Right hindlimb (tissue), 1 donor: ENCODE measurements around the gene CFAP46.
"Not testable (repeated sequence)": the region's sequence is repeated elsewhere in the genome, so short reads cannot be mapped to it uniquely, and the experiment has no call there.

Experiments
- DNase-seq: peaks from one replicate; pipeline ENCODE4 v3.0.0-alpha.2; 2018

The CFAP46 gene

DNA sequence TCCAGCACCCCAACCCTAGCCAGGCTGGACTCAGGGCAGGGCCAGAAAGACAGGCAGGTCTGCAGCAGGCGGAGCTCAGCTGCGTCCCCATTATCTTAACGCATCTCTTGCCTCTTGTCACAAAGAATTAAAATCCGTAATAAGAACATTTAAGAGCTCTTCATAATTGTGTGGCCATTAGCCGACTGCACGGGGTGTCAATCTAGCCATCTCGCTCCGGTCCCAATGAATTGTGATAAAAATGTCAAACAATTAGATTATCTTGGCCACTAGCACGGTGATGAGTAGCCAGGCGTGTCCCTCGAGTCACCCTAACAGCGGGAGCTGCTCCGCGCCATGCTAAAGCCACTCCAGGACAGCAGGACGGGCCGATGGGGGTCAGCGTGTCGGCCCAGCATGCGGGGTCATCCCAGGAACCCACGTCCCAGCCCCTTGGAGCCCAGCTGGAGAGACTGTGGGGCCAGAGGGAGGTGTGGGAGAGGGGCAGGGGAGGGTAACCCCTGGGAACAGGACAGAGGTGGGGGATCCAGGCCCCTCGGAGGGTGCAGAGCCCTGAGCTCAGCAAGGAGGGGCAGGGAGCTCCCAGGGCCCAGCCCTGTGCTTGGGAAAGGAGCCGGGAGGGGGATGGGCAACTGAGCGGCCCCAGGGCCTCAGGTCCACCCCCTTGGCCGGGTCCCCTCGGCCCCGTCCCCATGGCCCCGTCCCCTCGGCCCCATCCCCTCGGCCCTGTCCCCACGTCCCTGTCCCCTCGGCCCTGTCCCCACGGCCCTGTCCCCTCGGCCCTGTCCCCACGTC lies 138.8 kb downstream of the CFAP46 start:
- no peak for DNase-seq

- no peak for DNase-seq
Measured at GRCh38 chr10:132802694-132803320, 139.6 kb downstream of the CFAP46 start.

DNA sequence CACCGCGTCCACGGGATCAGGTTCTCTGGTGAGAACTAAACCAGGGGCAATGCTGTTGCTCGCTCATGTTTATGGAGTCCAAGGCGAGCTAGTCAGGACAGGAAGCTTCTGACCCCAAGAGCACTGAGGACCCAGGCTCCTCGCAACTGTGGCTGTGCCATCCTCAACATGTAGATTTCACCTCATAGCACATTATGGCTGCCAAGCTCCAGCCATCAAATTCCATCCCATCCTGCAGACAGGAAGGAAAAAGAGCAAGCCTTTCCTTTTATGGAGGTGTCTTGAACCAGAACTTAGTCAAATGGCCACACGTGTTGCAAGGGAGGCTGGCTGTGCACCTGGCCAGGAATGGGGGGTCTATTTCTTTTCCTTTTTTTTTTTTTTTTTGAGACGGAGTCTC lies 140.3 kb downstream of the CFAP46 start:
- DNase-seq, result no peak

DNA sequence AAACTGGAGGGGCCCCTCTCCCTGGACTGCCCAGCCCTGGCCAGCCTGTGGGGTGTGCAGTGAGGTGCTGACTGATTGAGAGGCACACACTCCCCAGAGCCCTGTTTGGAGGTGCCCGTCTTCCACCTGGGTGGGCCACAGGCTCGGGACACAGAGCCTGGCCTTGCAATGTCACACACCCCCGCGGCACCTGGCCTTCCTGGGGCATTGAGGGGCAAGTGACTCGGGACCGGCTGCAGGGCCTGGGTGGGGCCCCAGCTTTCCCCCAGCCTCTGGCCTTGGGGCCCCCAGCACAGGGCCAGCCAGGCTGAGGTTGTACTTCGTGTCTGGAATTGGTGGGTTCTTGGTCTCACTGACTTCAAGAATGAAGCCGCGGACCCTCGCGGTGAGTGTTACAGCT lies 142.5 kb downstream of the CFAP46 start:
- no peak for DNase-seq

GRCh38 chr10:132798876-132799275 lies 143.5 kb downstream of the CFAP46 start:
- DNase-seq, result no peak

- DNase-seq, result no peak
Measured at GRCh38 chr10:132798403-132798802, 144.0 kb downstream of the CFAP46 start.

- not testable (repeated sequence) for DNase-seq
Measured at GRCh38 chr10:132797986-132798385, 144.4 kb downstream of the CFAP46 start.

- DNase-seq, result no peak
Measured at GRCh38 chr10:132796846-132797245, 145.5 kb downstream of the CFAP46 start.

DNA sequence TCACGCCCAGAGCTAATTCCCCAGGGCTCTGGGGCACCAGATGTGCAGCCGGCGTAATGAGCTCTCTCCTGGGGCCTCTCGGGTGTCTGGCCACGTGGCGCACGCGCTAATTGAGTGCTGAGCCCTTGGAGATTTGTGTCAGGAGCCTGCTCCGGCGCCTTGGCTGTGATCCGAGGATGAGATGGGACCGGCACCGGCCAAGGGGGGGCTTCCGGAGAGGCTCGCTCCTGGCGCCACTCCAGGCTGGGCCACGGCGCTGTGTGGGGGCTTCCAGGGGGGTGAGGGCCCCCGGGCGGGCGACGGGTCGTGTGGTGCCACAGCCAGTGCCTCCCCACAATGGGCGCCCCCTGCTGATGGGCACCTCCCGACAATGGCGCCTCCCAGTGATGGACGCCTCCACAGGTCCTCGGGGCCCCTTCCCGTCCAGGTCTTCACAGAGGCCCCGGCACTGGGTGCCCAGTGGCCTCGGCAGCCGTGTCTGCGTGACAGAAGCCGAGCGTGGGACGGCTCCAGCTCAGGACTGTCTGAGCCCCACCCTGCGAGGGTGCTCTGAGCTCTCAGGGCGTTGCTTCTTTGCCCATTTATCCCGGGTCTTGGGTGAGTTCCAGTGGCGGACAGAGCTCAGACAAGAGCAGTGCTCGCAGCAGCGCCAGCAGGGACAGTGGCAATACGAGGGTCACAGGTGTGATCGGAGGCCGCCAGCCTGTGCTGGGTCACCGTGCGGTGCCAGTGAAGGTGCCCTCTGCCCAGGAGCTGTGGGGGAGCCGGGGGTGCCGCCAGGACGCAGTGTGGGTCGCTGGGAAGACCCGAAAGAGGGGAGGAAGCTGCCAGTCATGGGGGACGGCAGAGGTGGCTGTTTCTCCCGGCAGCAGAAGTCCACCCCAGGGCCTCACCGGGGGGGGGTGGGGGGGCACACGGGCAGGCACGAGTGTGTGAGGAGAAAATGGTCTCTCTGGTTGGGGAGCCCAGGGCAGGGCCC lies 148.2 kb downstream of the CFAP46 start:
- DNase-seq, result no peak

DNA sequence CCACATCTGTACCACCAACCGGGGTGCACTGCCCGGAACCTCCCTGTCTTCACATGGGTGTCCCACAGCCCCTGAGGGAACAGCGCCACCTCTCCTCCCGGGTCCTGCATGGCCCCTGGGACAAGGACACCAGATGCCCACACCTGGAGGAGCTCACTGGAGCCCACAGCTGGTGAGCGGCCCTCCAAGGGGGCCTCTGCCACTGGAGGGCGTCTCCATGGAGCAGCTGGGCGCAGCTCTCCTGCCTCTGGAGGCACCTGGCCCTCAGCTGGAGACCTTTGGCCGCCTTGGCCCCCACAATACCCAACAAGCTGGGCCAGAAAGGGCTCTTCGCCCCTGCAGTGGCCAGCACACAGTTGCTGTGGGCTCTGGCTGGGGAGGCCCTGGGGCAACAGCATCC lies 149.2 kb downstream of the CFAP46 start:
- no peak for DNase-seq

DNA sequence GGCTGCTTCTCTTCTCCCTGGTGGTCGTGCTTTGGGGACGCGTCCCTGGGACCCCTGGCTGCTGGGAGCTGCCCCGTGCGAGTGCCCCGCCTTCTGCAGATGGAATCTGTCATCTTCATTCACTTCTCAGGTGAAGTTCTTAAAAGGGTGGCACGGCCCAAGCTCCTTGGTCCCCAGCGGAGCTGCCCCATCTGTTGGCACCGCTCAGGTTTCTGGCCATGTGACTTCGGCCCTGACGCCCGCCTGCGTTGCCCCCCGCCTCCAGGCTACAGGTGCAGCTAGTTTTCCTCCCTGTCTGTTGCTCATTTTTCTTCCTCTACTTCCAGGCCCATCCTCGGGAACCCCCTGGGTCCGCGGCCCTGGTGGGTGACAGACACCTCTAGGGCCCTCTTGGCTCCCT lies 149.6 kb downstream of the CFAP46 start:
- no peak for DNase-seq

DNA sequence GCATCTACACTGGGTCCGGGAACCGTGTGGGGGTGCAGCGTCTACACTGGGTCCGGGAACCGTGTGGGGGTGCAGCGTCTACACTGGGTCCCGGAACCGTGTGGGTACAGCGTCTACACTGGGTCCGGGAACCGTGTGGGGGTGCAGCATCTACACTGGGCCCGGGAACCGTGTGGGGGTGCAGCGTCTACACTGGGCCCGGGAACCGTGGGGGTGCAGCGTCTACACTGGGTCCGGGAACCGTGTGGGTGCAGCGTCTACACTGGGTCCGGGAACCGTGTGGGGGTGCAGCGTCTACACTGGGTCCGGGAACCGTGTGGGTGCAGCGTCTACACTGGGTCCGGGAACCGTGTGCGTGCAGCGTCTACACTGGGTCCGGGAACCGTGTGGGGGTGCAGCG lies 150.3 kb downstream of the CFAP46 start:
- DNase-seq, result not testable (repeated sequence)

DNA sequence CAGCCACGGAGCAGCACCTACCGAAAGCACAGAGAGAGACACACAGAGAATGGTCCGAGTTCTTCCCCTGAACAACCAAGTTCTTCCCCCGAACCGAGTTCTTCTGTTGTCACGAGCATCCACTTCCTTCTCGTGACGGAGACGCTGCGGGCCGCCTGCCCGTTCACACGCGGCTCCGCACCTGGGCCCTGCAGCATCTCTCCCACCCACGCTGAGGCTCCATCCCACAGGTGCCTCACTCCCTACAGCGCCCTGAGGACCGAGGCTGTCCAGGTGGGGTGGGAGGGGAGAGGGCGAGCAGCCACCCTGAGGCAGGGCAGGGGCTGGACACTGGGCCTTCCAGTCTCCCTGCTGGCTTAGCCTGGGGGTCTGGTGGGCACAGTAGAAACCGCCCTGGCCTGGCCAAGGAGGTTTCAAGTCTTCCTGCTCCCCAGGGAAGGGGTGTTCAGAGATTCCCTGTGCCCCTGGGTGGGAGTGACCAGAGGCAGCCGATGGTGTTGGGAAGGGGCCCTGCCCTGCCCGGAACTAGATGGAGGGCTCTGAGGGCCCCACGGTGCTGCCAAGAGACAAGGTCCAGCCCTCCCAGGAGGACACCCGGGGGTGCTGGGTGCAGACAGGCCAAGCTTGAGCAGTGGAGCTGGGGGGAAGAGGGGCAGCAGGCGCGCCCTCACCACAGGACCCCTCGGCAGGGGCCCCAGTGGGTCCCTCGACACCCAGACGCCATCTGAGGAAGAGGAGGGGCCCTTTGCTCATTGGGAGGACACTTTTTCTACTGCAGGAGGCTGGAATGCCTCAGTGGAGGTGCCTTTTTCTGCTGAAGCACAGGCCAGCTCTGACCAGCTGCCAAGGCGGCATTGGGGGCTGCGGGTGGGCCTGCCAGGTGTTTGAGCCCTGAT lies 151.2 kb downstream of the CFAP46 start:
- DNase-seq, result no peak

- DNase-seq, result no peak
Measured at GRCh38 chr10:132790470-132790869, 151.9 kb downstream of the CFAP46 start.

- no peak for DNase-seq
Measured at GRCh38 chr10:132789659-132790148, 152.7 kb downstream of the CFAP46 start.

DNA sequence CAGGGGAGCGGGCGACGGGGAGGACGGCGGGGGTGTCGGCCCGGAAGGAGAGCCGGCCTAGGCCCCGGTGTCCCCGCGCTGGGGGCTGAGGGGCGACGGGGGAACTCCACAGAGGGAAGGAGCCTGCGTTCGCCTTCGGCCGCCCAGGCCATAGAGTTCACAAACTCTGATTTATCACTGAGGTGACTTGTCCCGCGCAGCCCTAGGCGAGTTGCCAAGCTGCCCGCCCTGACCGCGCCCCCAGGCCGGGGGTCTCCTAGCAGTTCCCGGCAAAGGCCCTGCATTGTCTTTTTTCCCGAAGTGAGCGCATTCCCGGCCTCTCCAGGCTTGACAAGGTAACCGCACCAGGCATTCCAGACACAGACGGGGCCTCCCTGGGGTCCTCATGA lies 153.5 kb downstream of the CFAP46 start:
- no peak for DNase-seq

- DNase-seq, result no peak
Measured at GRCh38 chr10:132788180-132788830, 154.1 kb downstream of the CFAP46 start.

- DNase-seq, result no peak
Measured at GRCh38 chr10:132787495-132788179, 154.7 kb downstream of the CFAP46 start.

GRCh38 chr10:132786884-132787494 lies 155.4 kb downstream of the CFAP46 start:
- no peak for DNase-seq

DNA sequence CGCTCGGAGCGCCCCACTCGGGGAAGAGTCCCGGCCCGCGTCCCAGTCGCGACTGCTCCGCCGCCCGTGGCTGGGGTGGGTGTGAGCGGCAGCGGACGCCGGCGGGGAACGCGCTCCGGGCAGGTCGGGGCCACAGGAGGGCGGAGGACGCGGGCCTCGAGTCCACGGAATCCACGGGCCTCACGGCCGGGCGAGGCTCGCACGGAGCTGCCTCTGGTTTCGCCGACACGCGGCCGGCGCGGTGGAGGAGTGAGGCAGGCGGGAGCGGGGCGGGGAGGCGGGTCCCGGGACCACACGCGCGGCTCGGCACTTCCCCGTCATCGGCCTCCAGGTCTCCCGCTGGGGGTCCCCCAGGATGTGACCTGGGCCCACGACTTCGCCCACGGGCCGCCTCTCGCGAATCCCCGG lies 155.9 kb downstream of the CFAP46 start:
- no peak for DNase-seq
